Osteocyte (in vitro differentiated cells): ENCODE measurements around the gene APC2. TPM values are rescaled to one million over a fixed set of nuclear protein-coding genes. Genes with fewer than 3 reads are reported as not detected.

Experiments
- DNase-seq: peaks from one replicate; pipeline ENCODE4 v3.0.0; 2021; ENCODE audit warnings: mixed read lengths; ENCODE audit not compliant: unreplicated experiment; ENCODE audit errors: extremely low spot score
- H3K27ac Mint-ChIP-seq: one replicate; pipeline ENCODE4 v1.8.0; 2021; ENCODE audit warnings: mild to moderate bottlenecking, mixed read lengths; ENCODE audit not compliant: unreplicated experiment
- H3K27me3 Mint-ChIP-seq: one replicate; pipeline ENCODE4 v1.8.0; 2021; ENCODE audit warnings: mixed read lengths; ENCODE audit not compliant: unreplicated experiment
- H3K36me3 Mint-ChIP-seq: one replicate; pipeline ENCODE4 v1.8.0; 2021; ENCODE audit warnings: mixed read lengths; ENCODE audit not compliant: unreplicated experiment
- H3K4me1 Mint-ChIP-seq: one replicate; pipeline ENCODE4 v1.8.0; 2021; ENCODE audit warnings: mixed read lengths; ENCODE audit not compliant: unreplicated experiment
- H3K4me3 Mint-ChIP-seq: one replicate; pipeline ENCODE4 v1.8.0; 2021; ENCODE audit warnings: mild to moderate bottlenecking, moderate library complexity, mixed read lengths; ENCODE audit not compliant: unreplicated experiment
- H3K9me3 Mint-ChIP-seq: one replicate; pipeline ENCODE4 v1.8.0; 2021; ENCODE audit warnings: mixed read lengths; ENCODE audit not compliant: unreplicated experiment
- total RNA-seq: library from RNA; stranded (reverse); gene quantifications from 2 replicates; pipeline ENCODE4 v1.2.1, GENCODE V29; 2021
- TF ChIP-seq, protein P1 (sequence below): fragments of 200-600 bp; sonication (generic); IDR thresholded peaks from 2 replicates; pipeline ENCODE4 v1.5.0; 2021; ENCODE audit warnings: antibody characterized with exemption, mild to moderate bottlenecking, moderate library complexity

The APC2 gene
- total RNA-seq, 1 donor from 2014 or later: 1.2 TPM

DNA sequence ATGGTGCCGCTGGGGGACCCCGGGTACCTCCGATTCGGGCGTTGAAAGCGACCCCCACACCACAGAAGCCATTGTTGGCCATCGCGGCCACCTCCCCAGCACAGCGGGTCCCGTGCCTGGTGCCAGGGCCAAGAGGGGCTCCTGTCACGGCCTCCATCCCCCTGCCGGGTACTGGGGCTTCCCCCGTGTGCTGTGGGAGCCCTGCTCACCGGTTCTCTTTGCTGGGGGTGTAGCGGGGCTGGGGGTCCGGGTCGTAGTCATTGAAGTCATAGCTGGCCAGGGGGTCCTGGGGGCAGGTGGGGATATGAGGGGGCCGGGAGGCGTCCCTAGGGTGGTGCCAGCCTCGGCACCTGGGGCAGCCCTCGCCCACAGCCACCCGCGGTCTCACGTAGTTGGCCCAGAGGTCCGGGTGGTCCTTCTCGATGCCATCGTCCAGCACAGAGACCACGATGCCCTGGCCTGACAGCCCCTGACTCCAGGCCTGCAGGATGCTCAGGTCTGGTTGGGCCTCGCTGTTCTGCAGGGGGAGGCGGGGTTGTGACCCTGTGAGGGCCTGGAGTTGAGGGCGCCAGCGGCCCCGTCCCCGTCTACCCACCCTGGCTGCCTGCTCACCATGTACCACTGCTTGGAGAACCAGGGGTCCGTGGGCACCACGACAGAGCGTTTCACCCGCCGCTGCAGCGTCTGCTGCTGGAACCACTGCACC, 37.8 kb downstream of the APC2 start:
- no peak overlapping the region for H3K27ac Mint-ChIP-seq
- H3K4me3 Mint-ChIP-seq: no peak overlapping the region
- no peaks in the 10 kb centered on the region for H3K9me3 Mint-ChIP-seq
- peak; percentile 83 for DNase-seq
- TF ChIP-seq, protein P1, sequence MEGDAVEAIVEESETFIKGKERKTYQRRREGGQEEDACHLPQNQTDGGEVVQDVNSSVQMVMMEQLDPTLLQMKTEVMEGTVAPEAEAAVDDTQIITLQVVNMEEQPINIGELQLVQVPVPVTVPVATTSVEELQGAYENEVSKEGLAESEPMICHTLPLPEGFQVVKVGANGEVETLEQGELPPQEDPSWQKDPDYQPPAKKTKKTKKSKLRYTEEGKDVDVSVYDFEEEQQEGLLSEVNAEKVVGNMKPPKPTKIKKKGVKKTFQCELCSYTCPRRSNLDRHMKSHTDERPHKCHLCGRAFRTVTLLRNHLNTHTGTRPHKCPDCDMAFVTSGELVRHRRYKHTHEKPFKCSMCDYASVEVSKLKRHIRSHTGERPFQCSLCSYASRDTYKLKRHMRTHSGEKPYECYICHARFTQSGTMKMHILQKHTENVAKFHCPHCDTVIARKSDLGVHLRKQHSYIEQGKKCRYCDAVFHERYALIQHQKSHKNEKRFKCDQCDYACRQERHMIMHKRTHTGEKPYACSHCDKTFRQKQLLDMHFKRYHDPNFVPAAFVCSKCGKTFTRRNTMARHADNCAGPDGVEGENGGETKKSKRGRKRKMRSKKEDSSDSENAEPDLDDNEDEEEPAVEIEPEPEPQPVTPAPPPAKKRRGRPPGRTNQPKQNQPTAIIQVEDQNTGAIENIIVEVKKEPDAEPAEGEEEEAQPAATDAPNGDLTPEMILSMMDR: no peak
- peaks cover 10% of the 10 kb centered on the region for H3K4me1 Mint-ChIP-seq
- peaks cover 6% of the 10 kb centered on the region for H3K27me3 Mint-ChIP-seq
- H3K36me3 Mint-ChIP-seq: no peaks in the 10 kb centered on the region

DNA sequence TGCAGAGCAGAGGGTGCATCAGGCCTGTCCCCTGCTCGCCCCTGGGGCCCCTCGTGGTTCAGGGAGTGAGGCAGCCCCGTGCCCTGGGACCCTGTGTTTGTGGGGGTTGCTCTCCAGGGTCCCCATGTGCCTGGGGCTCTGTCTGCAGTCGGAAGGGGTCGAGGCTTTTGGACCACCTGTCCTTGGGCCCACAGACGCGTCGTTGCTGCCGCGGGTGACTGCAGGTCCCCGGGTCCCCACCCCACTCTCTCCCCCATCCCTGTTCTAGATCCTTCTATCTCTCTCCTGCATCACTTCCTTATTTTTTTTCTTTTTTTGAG, 38.3 kb downstream of the APC2 start:
- Mint-ChIP-seq H3K9me3 (no peaks in the 10 kb centered on the region), H3K27me3 (peaks cover 9% of the 10 kb centered on the region), H3K4me1 (peaks cover 10% of the 10 kb centered on the region), H3K27ac (no peak overlapping the region), H3K4me3 (no peak overlapping the region), H3K36me3 (no peaks in the 10 kb centered on the region)
- no peak for DNase-seq
- TF ChIP-seq, protein P1: no peak

DNA sequence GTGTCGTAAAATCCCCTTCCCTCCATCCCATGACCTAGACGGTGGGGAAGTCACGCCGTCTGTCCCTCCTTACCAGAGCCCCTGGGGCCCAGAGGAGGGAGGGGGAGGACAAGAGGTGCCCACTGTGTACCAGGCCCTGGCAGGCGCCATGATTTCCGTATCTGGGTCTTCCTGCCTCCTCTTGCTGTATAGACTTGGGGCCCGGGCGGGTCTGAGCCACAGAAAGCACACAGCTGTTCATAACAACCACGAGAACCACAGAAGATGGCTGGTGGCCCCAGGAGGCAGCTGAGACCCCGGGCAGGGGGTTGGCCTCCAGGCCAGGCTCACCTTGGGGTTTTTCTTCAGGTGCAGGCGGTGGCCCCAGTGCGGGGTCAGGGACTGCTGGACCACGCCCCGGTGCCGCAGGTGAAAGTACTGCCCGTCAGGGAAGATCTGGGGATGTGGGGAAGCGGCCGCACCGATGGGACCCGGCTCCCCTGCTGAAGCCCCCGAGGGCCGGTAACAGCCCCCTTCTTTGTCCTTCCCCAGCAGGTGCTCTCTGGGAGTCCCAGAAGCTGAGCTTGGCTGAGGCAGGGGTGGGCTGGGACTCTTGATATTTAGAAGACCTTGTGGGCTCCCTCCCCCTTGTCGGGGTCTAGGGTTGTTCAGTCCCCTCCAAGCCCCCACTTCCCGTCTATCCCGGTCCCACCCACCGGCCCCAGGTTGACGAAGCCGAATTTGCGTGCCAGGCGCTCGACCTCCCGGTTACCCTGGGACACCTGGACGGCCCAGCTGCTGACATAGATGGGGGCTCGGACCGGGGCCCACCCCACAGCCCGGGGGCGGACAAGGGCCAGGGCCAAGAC, 39.8 kb downstream of the APC2 start:
- H3K9me3 Mint-ChIP-seq: no peaks in the 10 kb centered on the region
- H3K27me3 Mint-ChIP-seq: peaks cover 9% of the 10 kb centered on the region
- TF ChIP-seq, protein P1: no peak
- DNase-seq: no peak
- peak overlapping the region; percentile 60 for H3K4me3 Mint-ChIP-seq
- H3K36me3 Mint-ChIP-seq: no peaks in the 10 kb centered on the region
- H3K4me1 Mint-ChIP-seq: peaks cover 10% of the 10 kb centered on the region
- no peak overlapping the region for H3K27ac Mint-ChIP-seq

DNA sequence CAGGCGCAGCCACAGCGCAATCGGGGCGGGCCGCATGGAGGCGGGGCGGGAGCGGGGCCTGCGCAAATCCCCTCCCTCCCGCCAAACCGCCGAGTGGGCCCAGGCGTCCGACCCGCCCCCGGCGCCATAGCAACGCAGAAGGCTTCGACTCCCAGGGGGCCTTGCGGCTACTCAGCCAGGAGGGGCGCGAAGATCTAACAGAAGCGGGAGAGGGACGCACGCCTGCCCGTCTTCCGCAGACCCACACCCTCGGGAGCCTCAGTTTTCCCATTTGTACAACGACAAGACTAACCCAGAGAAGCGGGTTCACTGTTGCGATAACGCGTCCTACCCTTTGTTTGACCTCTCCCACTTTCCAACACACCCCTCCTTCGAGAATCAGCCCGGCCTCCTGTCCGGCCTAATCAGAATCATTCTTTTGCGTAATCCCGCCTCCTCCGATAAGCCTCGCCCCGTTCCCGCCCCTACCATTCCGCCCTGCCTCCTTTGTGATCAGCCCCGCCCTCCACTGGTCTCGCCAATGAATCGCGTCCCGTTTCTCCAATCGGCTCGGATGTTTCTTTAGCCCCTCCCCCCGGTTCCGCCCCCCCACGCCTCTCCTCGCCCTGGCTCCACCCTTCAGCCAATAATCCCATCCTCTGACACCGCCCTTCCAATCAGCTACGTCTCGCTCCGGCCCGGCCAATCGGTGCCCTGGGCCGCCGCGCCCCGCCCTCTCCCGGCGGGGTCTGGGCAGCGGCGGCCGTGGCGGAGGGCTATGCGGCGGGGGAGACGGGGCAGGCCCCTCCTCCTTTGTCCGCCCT, 40.6 kb downstream of the APC2 start, which contains the start of gene PCSK4:
TSS of gene PCSK4 (minus strand) at position 40 of the 803 bp plus-strand sequence. CDS start at position 36, 4 bp downstream.
- Mint-ChIP-seq H3K4me3 (peak within 1 kb of the TSS; percentile 87), H3K4me1 (peaks cover 10% of the 10 kb centered on the region), H3K9me3 (no peaks in the 10 kb centered on the region), H3K27ac (peak within 1 kb of the TSS; percentile 93), H3K27me3 (peaks cover 9% of the 10 kb centered on the region), H3K36me3 (no peaks in the 10 kb centered on the region)
- peak; percentile 99 for DNase-seq
- TF ChIP-seq, protein P1: no peak
